ENCODE measurements around the gene NDUFC1. TPM values are rescaled to one million over a fixed set of nuclear protein-coding genes. Genes with fewer than 3 reads are reported as not detected.

The NDUFC1 gene
- 36.7 TPM for total RNA-seq (2013)
- 100 to 1,000 TPM in 2 of 3 donors, 10 to 100 TPM in 1; 24.7 to 134 (median 123) TPM for polyA plus RNA-seq
- 19.4 and 28.3 TPM in 2 replicates for polyA minus RNA-seq
- total RNA-seq = 3.4 to 20.3 (median 9.5) reads per million in 11 experiments

DNA sequence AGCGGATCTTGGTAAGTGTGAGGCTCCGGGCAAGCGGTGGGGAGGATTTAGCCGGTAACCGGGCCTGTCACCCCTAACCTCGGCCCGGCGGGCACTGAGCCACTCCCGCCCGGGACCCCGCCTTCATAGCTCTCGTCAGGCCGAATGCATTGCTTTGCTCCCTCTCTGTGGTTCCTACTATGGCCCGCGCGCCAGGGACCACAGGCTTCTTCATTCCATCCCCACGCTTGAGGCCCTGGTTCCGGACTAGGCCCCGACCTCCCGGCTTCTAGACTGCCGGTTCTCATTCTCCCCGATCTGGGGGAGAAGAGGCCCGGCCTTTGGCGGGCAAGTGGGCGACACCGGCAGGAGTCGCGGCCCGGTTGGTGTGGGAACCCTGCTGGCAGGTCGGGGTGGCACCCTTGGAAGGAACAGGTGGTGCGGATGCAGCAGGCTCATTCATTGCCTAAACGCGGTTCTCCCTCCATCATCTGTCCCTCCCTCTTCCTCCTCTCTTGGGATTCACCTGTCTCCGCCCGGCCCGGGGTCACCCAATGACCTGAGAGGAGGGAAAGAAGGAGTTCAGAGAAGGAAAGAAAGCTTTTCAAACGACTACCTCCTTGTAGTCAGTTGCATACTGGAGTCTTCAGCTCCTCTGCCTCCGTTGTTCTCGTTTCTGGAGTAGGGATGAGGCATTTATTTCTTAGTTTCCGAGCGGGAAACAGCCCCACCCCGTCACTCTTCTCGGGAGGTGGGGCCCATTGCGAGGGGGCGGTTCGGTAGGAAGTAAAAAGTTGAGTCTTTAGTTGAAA lies at the start of gene NDUFC1:
TSS of gene NDUFC1 (minus strand) at position 657 of the 791 bp plus-strand sequence. CDS start 6,679 bp downstream, outside the sequence.
- Histone ChIP-seq H3K27me3 (ENCODE audit: control insufficient read depth in 2 of 2, insufficient read depth in 2 of 2, low read length in 2 of 2) (no peaks in the 10 kb centered on the region), H3K4me1 (ENCODE audit: control insufficient read depth in 1 of 2, insufficient read depth in 2 of 2, low read length in 2 of 2) (peaks cover 20 to 48% of the 10 kb centered on the region in 2 donors), H3K36me3 (replicated peaks in 1 of 2; ENCODE audit: control insufficient read depth in 1 of 2, insufficient read depth in 2 of 2, low read length in 2 of 2) (peaks cover 0 to 18% of the 10 kb centered on the region in 2 donors), H3K9me3 (replicated peaks in 1 of 2; ENCODE audit: control insufficient read depth in 1 of 2, insufficient read depth in 1 of 2, low read length in 2 of 2) (no peaks in the 10 kb centered on the region), H3K9ac (ENCODE audit: insufficient read depth, low read length, poor library complexity, severe bottlenecking) (peak within 1 kb of the TSS; percentile 89), H2AFZ (ENCODE audit: insufficient read depth, low read depth, low read length, poor library complexity, severe bottlenecking) (peak within 1 kb of the TSS; percentile 90), H3K79me2 (ENCODE audit: insufficient read depth, low read length) (peaks cover 92% of the 10 kb centered on the region), H4K20me1 (ENCODE audit: insufficient read depth, low read length) (peaks cover 32% of the 10 kb centered on the region), H3K27ac (ENCODE audit: low read depth in 1 of 2, low read length in 2 of 2) (peak within 1 kb of the TSS; percentile 89 to 95), H3K4me2 (replicated peaks; ENCODE audit: extremely low read depth, low read length, poor library complexity, severe bottlenecking) (peak within 1 kb of the TSS; percentile 82), H3K4me3 (replicated peaks in 1 of 3; ENCODE audit: low read depth in 2 of 3, low read length in 3 of 3) (peak within 1 kb of the TSS; percentile 72 to 94 (median 75))
- Mint-ChIP-seq H3K36me3 (peaks cover 7 to 22% of the 10 kb centered on the region in 2 donors), H3K4me1 (peaks cover 45% of the 10 kb centered on the region), H3K27me3 (ENCODE audit: low read depth in 3 of 3) (no peaks in the 10 kb centered on the region), H3K27ac (peak within 1 kb of the TSS; percentile 97 to 100 (median 99)), H3K4me3 (peak within 1 kb of the TSS; percentile 99 to 100), H3K9me3 (peaks cover 0 to 4% (median 2%) of the 10 kb centered on the region in 7 donors)
- 0% methylated on average over 20 of the region's 46 CpGs for WGBS (ENCODE audit: insufficient coverage)
- peak; percentile 31 for TF ChIP-seq CTCF (IDR thresholded peaks at IDR 0.05)
- peak; percentile 42 to 47 (median 43) for DNase-seq
- intact Hi-C loops (cut with micrococcal nuclease) = loop anchor here (5.0 to 10.0 kb wide), 2 partner anchors 125 to 253 kb away; partner anchors contain the start of genes ELF2 (in 2 of the 2) and SETD7 (in 1 of the 2)

- peaks cover 24% of the 10 kb centered on the region for H3K4me1 Mint-ChIP-seq
- no peak overlapping the region for H3K4me3 Mint-ChIP-seq
- H3K27me3 ChIP-seq (ENCODE audit: control insufficient read depth in 2 of 2, insufficient read depth in 2 of 2, low read length in 2 of 2) = no peaks in the 10 kb centered on the region
- peaks cover 17% of the 10 kb centered on the region for H4K20me1 ChIP-seq (ENCODE audit: insufficient read depth, low read length)
- H2AFZ ChIP-seq (ENCODE audit: insufficient read depth, low read depth, low read length, poor library complexity, severe bottlenecking) = no peak overlapping the region
- H3K4me1 ChIP-seq (ENCODE audit: control insufficient read depth in 1 of 2, insufficient read depth in 2 of 2, low read length in 2 of 2) = peaks cover 0 to 10% of the 10 kb centered on the region in 2 donors
- peaks cover 52% of the 10 kb centered on the region for H3K79me2 ChIP-seq (ENCODE audit: insufficient read depth, low read length)
- H3K27ac Mint-ChIP-seq = peak overlapping the region; percentile 1 to 76 (median 19)
- H3K4me2 ChIP-seq (replicated peaks; ENCODE audit: extremely low read depth, low read length, poor library complexity, severe bottlenecking) = no peak overlapping the region
- intact Hi-C loops (cut with micrococcal nuclease) = no loop called here
- peak overlapping the region in 1 of 2 donors; percentile 47 for H3K27ac ChIP-seq (ENCODE audit: low read depth in 1 of 2, low read length in 2 of 2)
- no peaks in the 10 kb centered on the region for H3K9me3 ChIP-seq (replicated peaks in 1 of 2; ENCODE audit: control insufficient read depth in 1 of 2, insufficient read depth in 1 of 2, low read length in 2 of 2)
- H3K27me3 Mint-ChIP-seq (ENCODE audit: low read depth in 3 of 3) = no peaks in the 10 kb centered on the region
- H3K4me3 ChIP-seq (replicated peaks in 1 of 3; ENCODE audit: low read depth in 2 of 3, low read length in 3 of 3) = no peak overlapping the region
- H3K36me3 Mint-ChIP-seq = peaks cover 31 to 57% of the 10 kb centered on the region in 2 donors
- peaks cover 15 to 48% of the 10 kb centered on the region in 2 donors for H3K36me3 ChIP-seq (replicated peaks in 1 of 2; ENCODE audit: control insufficient read depth in 1 of 2, insufficient read depth in 2 of 2, low read length in 2 of 2)
- no peaks in the 10 kb centered on the region for H3K9me3 Mint-ChIP-seq
- no peak for TF ChIP-seq CTCF (IDR thresholded peaks at IDR 0.05)
- no peak overlapping the region for H3K9ac ChIP-seq (ENCODE audit: insufficient read depth, low read length, poor library complexity, severe bottlenecking)
- peak in 1 of 3 donors; percentile 10 for DNase-seq
Observed at GRCh38 chr4:139337612-139338011, 35.3 kb upstream of the NDUFC1 start.

All from CD14-positive monocyte (primary cell).